ENCODE results near the gene IFNA8.

DNA sequence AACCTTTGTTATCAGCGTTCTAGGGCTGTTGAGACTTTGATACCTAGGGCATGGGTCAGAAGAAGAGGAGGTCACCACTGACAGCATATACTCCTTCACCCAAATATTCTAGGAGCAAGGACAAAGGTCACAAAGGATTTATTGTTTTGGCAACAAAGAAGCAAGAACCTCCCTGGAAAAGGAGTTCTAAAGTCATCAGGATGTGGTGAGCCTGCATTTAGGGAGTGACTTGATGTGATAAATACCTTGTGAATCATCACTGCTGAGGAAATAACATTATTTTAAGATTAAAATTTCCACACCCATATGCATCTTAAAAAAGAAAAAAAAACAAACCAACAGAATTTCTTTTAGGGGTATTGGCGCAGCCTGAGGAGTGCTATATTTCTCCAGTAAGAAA is 45.2 kb downstream of the IFNA8 start:
- TF ChIP-seq, protein P1, sequence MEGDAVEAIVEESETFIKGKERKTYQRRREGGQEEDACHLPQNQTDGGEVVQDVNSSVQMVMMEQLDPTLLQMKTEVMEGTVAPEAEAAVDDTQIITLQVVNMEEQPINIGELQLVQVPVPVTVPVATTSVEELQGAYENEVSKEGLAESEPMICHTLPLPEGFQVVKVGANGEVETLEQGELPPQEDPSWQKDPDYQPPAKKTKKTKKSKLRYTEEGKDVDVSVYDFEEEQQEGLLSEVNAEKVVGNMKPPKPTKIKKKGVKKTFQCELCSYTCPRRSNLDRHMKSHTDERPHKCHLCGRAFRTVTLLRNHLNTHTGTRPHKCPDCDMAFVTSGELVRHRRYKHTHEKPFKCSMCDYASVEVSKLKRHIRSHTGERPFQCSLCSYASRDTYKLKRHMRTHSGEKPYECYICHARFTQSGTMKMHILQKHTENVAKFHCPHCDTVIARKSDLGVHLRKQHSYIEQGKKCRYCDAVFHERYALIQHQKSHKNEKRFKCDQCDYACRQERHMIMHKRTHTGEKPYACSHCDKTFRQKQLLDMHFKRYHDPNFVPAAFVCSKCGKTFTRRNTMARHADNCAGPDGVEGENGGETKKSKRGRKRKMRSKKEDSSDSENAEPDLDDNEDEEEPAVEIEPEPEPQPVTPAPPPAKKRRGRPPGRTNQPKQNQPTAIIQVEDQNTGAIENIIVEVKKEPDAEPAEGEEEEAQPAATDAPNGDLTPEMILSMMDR (IDR thresholded peaks at IDR 0.05 in 8 of 11, conservative IDR thresholded peaks at IDR 0.05 in 3 of 11) = no peak
- TF ChIP-seq POLR2A (IDR thresholded peaks at IDR 0.05) (no peak), POLR2AphosphoS5 (IDR thresholded peaks at IDR 0.05) (no peak)
